Measurements from ENCODE around the gene MMEL1. TPM values are rescaled to one million over a fixed set of nuclear protein-coding genes. Genes with fewer than 3 reads are reported as not detected.
A peak's percentile ranks its signal among the peaks of the same experiment; 100 is the strongest.
"Not testable (repeated sequence)": the region's sequence is repeated elsewhere in the genome, so short reads cannot be mapped to it uniquely, and the experiment has no call there.

The MMEL1 gene
- total and polyA plus RNA-seq, 2 donors (not counting 1 experiment from before 2014, with no cell fraction given) = not detected

DNA sequence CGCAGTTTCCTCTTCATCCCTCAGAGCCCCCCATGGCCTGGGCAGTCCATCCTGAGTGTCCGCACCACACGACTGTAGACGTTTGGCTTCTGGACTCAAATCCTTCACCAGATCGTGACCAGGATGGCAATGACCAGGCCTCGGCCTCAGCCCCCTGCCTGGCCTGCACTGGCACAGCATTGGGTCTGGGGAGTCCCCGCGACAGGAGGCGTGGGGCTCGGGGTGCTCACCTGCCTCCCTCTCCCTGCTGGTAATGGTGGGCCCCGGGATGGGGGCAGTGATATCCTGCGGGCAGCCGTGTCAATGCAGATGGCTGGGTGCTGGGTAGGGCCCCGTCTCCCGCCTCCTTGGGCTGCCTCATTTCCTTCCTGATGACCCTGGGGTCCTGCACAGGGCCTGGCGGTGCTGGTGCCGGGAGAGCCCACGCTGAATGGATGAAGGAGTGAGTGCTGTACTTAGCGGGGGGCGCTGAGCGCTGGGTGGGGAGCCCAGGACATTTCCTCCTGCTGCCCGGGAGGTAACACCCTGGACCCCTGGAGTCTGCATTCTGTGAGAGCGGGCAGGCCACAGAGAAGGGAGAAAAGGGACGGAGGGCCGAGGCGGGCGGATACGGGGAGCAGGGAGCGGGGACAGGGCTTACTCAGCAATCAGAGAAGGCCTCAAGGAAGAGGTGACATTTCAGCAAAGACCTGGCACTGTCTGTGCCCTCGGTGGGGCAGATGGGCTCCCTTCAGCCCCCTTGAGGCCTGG lies 78.8 kb downstream of the MMEL1 start:
- no peak overlapping the region for H3K4me3 ChIP-seq (ENCODE audit: control extremely low read depth in 1 of 5, extremely low read depth in 1 of 5, insufficient read depth in 1 of 5, low read depth in 2 of 5, low read length in 4 of 5)
- Mint-ChIP-seq H3K27ac (peak overlapping the region; percentile 97), H3K4me1 (peaks cover 63% of the 10 kb centered on the region), H3K27me3 (no peaks in the 10 kb centered on the region), H3K4me3 (peak overlapping the region; percentile 95), H3K9me3 (ENCODE audit: insufficient read depth) (no peaks in the 10 kb centered on the region)
- no peak for ATAC-seq (ENCODE audit: low read depth)
- peaks cover 0 to 3% (median 0%) of the 10 kb centered on the region in 3 donors for H3K9me3 ChIP-seq (ENCODE audit: control extremely low read depth in 1 of 3, control insufficient read depth in 2 of 3, insufficient read depth in 1 of 3, low read length in 2 of 3)
- ChIA-PET CTCF (interaction anchor here (0.6 to 3.9 kb wide), 8 partner anchors 8 to 871 kb away, joined by 3 to 47 read pairs (median 6); partner anchors contain the start of gene PRXL2B), POLR2A (interaction anchor here (1.1 to 3.0 kb wide), 3 partner anchors 31 to 359 kb away, joined by 3 to 77 read pairs (median 3); partner anchors contain the start of gene PRXL2B)
- no peak overlapping the region for H3K9ac ChIP-seq (ENCODE audit: low read length)
- peak overlapping the region in 1 of 2 donors; percentile 99 for H3K27ac ChIP-seq (ENCODE audit: low read length in 2 of 2)
- no peaks in the 10 kb centered on the region for H3K27me3 ChIP-seq (replicated peaks in 1 of 4; ENCODE audit: control extremely low read depth in 1 of 4, control insufficient read depth in 3 of 4, insufficient read depth in 4 of 4, low read length in 3 of 4)
- H3K4me2 ChIP-seq (replicated peaks; ENCODE audit: low read depth, low read length, poor library complexity, severe bottlenecking) = peak overlapping the region; percentile 100
- H4K20me1 ChIP-seq (ENCODE audit: control insufficient read depth, insufficient read depth, low read length, poor library complexity, severe bottlenecking) = peaks cover 17% of the 10 kb centered on the region
- 89% methylated on average over 27 of the region's 30 CpGs for WGBS (ENCODE audit: insufficient coverage)
- H3K36me3 ChIP-seq (replicated peaks in 1 of 2; ENCODE audit: control extremely low read depth in 1 of 2, control insufficient read depth in 1 of 2, extremely low read depth in 1 of 2, insufficient read depth in 2 of 2, low read length in 1 of 2) = peaks cover 0 to 12% of the 10 kb centered on the region in 2 experiments
- peaks cover 31% of the 10 kb centered on the region for H3K79me2 ChIP-seq (ENCODE audit: control insufficient read depth, insufficient read depth, low read length)
- DNase-seq = no peak
- TF ChIP-seq EZH2 (IDR thresholded peaks at IDR 0.05; ENCODE audit: borderline replicate concordance, insufficient read depth, low read depth, low read length, poor library complexity, severe bottlenecking) = no peak
- TF ChIP-seq, protein P1, sequence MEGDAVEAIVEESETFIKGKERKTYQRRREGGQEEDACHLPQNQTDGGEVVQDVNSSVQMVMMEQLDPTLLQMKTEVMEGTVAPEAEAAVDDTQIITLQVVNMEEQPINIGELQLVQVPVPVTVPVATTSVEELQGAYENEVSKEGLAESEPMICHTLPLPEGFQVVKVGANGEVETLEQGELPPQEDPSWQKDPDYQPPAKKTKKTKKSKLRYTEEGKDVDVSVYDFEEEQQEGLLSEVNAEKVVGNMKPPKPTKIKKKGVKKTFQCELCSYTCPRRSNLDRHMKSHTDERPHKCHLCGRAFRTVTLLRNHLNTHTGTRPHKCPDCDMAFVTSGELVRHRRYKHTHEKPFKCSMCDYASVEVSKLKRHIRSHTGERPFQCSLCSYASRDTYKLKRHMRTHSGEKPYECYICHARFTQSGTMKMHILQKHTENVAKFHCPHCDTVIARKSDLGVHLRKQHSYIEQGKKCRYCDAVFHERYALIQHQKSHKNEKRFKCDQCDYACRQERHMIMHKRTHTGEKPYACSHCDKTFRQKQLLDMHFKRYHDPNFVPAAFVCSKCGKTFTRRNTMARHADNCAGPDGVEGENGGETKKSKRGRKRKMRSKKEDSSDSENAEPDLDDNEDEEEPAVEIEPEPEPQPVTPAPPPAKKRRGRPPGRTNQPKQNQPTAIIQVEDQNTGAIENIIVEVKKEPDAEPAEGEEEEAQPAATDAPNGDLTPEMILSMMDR (IDR thresholded peaks at IDR 0.05) = no peak
- intact Hi-C loops (cut with micrococcal nuclease) = no loop called here
- no peak overlapping the region for H2AFZ ChIP-seq (ENCODE audit: insufficient read depth, low read depth, low read length, poor library complexity, severe bottlenecking)
- H3K4me1 ChIP-seq (ENCODE audit: control insufficient read depth in 2 of 2, insufficient read depth in 2 of 2, low read length in 2 of 2) = peaks cover 49 to 61% of the 10 kb centered on the region in 2 donors

DNA sequence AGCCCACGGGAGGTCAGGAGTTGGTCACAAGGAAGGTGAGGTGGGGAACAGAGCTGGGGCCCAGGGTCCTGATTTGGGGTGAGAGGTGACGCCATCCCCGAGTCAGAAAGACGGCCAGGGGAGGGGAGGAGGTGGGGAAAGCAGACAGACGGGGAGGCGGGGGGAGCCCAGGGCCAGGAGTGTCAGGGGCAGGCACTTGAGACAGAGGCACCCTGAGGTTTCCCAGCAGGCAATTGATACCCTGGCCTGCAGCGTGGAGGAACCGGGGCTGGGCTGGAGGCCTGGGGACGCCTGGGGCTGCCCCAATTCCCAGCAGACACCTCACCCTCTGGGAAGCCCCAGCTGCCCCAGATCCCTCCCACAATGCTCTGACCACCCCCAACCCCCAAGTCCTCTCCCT lies 79.7 kb downstream of the MMEL1 start:
- H3K27ac Mint-ChIP-seq; H3K4me2 ChIP-seq (replicated peaks; ENCODE audit: low read depth, low read length, poor library complexity, severe bottlenecking); H3K27me3 ChIP-seq (replicated peaks in 1 of 4; ENCODE audit: control extremely low read depth in 1 of 4, control insufficient read depth in 3 of 4, insufficient read depth in 4 of 4, low read length in 3 of 4); H3K27ac ChIP-seq (ENCODE audit: low read length in 2 of 2); POLR2A ChIA-PET; intact Hi-C loops (cut with micrococcal nuclease); H3K9ac ChIP-seq (ENCODE audit: low read length); DNase-seq; H3K4me3 Mint-ChIP-seq; H3K9me3 ChIP-seq (ENCODE audit: control extremely low read depth in 1 of 3, control insufficient read depth in 2 of 3, insufficient read depth in 1 of 3, low read length in 2 of 3); CTCF ChIA-PET; H2AFZ ChIP-seq (ENCODE audit: insufficient read depth, low read depth, low read length, poor library complexity, severe bottlenecking); H3K9me3 Mint-ChIP-seq (ENCODE audit: insufficient read depth); H3K27me3 Mint-ChIP-seq; ATAC-seq (ENCODE audit: low read depth); H3K4me3 ChIP-seq (ENCODE audit: control extremely low read depth in 1 of 5, extremely low read depth in 1 of 5, insufficient read depth in 1 of 5, low read depth in 2 of 5, low read length in 4 of 5); H3K36me3 ChIP-seq (replicated peaks in 1 of 2; ENCODE audit: control extremely low read depth in 1 of 2, control insufficient read depth in 1 of 2, extremely low read depth in 1 of 2, insufficient read depth in 2 of 2, low read length in 1 of 2); H4K20me1 ChIP-seq (ENCODE audit: control insufficient read depth, insufficient read depth, low read length, poor library complexity, severe bottlenecking): not testable (repeated sequence)
- WGBS (ENCODE audit: insufficient coverage) = 64% methylated on average over 6 of the region's 9 CpGs
- H3K79me2 ChIP-seq (ENCODE audit: control insufficient read depth, insufficient read depth, low read length) = peaks cover 22% of the 10 kb centered on the region
- H3K4me1 ChIP-seq (ENCODE audit: control insufficient read depth in 2 of 2, insufficient read depth in 2 of 2, low read length in 2 of 2) = peaks cover 50 to 61% of the 10 kb centered on the region in 2 donors
- H3K4me1 Mint-ChIP-seq = peaks cover 62% of the 10 kb centered on the region

All from B cell (primary cell).